HFF-Myc (cell line): ENCODE results near the gene CELF4.

Experiments
- DNase-seq: peaks from one replicate; pipeline ENCODE4 v3.0.0-alpha.2; 2011; ENCODE audit warnings: low read depth; ENCODE audit errors: extremely low read depth
- H3K4me3 ChIP-seq: replicated peaks from 2 replicates; pipeline ENCODE4 v1.5.1; 2011; ENCODE audit warnings: low read depth, mild to moderate bottlenecking, control low read depth, low read length
- CTCF ChIP-seq: IDR thresholded peaks from 2 replicates; pipeline ENCODE4 v1.5.1; 2012; ENCODE audit warnings: mild to moderate bottlenecking, low read depth, low read length, control low read depth; ENCODE audit errors: missing control alignments

The CELF4 gene

GRCh38 chr18:37336568-37337285, 228.9 kb downstream of the CELF4 start:
- no peak for TF ChIP-seq CTCF
- DNase-seq = no peak
- H3K4me3 ChIP-seq = no peak overlapping the region

GRCh38 chr18:37335409-37335736, 230.2 kb downstream of the CELF4 start:
- TF ChIP-seq CTCF = peak; percentile 60
- no peak for DNase-seq
- H3K4me3 ChIP-seq = no peak overlapping the region

- no peak for TF ChIP-seq CTCF
- DNase-seq = peak; percentile 22
- H3K4me3 ChIP-seq = no peak overlapping the region
Observed at GRCh38 chr18:37334631-37335408, 230.8 kb downstream of the CELF4 start.

- no peak for DNase-seq
- H3K4me3 ChIP-seq = no peak overlapping the region
- TF ChIP-seq CTCF = no peak
Observed at GRCh38 chr18:37332628-37333420, 232.8 kb downstream of the CELF4 start.

- TF ChIP-seq CTCF = no peak
- H3K4me3 ChIP-seq = no peak overlapping the region
- no peak for DNase-seq
Observed at GRCh38 chr18:37332219-37332618, 233.4 kb downstream of the CELF4 start.

GRCh38 chr18:37330173-37330572, 235.4 kb downstream of the CELF4 start:
- H3K4me3 ChIP-seq = no peak overlapping the region
- TF ChIP-seq CTCF = no peak
- DNase-seq = no peak
